HG02763 (cell line): Measurements from ENCODE around the gene RPS15.
"Not testable (repeated sequence)": the region's sequence is repeated elsewhere in the genome, so short reads cannot be mapped to it uniquely, and the experiment has no call there.

Experiments used
- ATAC-seq: cut with Tn5 transposase; IDR thresholded peaks from one replicate; pipeline ENCODE4 v1.9.1; 2021; ENCODE audit warnings: mild to moderate bottlenecking, moderate library complexity; ENCODE audit not compliant: unreplicated experiment

The RPS15 gene

GRCh38 chr19:1418951-1419738, 19.1 kb upstream of the RPS15 start:
- ATAC-seq, result no peak

DNA sequence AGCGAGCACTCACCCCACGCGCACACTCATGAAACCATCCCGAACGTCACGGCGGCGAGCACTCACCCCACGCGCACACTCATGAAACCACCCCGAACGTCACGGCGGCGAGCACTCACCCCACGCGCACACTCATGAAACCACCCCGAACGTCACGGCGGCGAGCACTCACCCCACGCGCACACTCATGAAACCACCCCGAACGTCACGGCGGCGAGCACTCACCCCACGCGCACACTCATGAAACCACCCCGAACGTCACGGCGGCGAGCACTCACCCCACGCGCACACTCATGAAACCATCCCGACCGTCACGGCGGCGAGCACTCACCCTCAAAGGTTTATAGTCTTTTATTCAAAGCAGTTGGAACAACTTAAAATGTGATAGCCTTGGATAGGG, 18.1 kb upstream of the RPS15 start:
- ATAC-seq, result not testable (repeated sequence)

DNA sequence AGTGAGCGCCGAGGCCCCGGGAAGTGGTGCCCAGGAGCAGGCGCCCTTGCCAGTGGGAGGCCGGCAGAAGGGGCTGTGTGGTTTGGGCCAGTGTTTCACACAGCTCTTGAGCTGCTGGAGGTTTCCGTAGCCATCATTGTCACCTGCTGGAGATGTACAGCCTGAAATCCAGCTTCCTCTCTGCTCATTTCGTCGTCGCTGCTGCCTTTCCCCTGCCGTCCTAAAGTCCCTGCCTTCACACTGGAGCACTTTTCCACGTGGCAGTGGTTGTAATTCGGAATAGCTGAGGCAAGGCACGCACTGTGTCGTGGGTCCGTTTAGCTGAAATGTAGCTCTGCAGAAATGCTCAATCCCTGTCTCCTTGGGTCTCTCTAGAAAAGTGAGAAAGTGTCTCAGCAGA, 17.6 kb upstream of the RPS15 start:
- ATAC-seq, result no peak

DNA sequence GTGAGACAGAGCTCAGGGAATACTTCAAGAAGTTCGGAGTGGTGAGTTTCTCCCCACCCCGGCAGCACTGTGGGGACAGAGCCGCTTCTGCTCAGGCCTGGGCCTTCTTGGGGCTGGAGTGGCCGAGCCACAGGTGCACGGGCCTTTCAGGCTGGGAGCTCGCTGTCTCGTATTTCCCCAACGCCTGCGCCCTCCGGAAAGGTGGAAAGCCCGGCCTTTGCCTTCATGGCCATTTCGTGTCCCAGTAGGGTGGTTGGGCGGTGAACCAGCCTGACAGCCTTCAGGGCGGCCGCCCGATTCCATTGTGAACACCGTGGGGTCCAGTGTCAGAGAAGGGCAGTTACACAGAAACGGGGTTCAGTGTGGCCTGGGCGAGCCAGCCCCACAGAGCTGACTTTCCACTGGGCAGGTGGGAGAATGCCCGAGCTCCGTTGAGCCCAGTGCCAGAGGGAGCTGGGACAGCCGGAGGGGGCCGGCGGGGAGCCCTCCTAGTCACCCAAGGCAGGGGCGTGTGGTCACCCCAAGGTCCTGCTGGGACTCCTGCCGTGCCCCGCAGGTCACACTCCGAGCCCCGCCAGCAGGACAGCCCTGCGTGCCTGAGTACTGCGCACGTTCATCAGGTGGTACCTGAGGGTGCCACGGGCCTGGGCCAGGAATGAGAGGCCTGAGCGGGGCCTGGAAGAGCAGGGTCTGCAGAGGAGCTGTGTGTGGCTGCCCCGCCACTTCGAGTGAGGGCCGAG, 16.8 kb upstream of the RPS15 start:
- ATAC-seq, result no peak

GRCh38 chr19:1421958-1422305, 16.3 kb upstream of the RPS15 start:
- no peak for ATAC-seq

- ATAC-seq, result no peak
These were observed 15.8 kb upstream of the RPS15 start for GRCh38 chr19:1422360-1422759.

- no peak for ATAC-seq
These were observed 15.3 kb upstream of the RPS15 start for GRCh38 chr19:1422943-1423342.

DNA sequence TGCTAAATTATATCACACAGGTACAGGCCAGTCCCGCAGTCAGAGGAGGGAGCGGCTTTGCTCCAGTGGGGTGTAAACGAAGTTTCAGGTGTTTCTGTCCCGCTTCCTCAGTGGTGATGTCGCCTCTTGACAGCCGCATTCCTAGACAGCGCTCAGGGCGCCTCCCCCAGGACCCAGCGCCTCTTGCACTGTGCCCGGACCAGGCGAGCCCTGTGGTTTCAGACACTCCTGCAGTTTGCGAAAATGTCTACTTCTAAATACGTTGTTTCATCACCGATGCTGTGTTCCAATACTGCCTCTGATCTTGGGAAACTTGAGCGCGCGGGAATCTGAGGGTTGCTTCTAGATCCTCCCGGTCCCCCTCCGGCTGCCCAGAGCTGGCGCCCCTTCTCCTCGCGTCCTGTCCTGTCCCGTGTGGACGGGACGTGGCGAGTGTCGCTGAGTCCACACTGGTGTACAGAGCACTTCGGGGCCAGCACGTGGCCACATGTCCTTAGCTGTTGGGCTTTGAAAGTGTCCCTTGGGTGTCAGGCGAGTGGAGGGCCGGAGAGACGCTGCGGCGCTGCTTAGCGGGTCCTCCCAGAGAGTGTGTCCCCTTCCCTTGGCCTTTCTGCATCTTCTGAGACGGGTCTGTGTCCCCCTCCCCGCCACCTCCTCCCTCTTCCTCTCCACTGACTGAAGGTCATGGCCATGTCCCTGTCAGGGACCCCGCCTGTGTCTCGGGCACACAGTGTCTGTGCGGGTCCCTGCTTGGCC, 14.6 kb upstream of the RPS15 start:
- ATAC-seq, result no peak

GRCh38 chr19:1424192-1424955, 13.8 kb upstream of the RPS15 start:
- ATAC-seq, result no peak

DNA sequence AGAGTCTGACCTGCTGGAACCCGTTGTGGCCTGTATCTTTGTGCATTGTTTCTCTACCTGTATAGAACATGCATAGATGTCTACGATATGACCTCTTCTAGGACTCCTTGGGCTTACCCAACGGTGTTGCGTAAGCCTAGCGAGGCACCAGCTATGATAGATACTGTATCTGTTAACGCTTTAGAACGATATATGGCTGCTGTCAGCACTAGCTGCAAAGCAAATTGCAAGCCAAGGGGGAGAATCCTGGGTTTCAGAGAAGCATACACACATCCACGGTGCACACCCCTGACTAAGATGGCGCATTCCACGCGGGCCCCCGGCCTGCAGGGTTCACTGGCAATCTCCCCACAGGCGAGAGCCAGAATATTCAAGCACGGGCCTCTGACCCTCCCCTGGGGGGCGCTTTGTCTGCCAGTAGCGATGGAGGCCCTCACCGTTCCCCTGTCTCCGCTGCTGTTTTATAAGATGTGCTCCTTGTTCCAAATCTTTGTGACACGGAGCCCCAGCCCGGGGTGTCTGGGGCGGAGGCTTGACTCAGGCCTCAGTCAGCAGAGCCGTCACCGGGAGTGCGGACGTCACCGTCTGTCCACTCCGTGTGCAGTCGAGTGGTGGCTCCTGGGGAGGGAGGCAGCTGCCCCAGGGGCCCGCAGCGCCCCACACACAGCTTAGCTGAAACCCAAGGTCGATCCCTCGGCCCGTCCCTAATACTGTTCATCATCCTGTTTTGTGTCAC, 12.9 kb upstream of the RPS15 start:
- no peak for ATAC-seq

GRCh38 chr19:1425902-1426301, 12.3 kb upstream of the RPS15 start:
- no peak for ATAC-seq

DNA sequence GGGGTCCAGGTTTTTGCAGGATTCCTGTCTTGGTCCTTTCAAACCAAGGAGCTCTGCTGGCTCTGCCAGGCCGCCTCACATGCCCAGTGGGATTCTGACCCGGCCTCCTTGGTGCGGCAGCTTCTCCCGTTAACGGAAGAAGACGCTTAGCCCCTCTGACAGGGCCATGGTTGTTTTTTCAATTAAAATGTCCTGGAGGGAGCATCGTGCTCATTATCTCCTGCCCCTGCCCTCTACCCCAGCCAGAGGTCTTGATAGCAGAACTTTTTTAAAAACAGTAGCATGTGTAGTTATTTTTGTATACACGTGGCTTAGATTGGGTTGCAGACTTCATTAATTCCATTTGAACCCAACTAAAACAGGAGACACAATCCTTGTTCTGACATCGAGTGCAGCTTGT, 11.5 kb upstream of the RPS15 start:
- no peak for ATAC-seq

DNA sequence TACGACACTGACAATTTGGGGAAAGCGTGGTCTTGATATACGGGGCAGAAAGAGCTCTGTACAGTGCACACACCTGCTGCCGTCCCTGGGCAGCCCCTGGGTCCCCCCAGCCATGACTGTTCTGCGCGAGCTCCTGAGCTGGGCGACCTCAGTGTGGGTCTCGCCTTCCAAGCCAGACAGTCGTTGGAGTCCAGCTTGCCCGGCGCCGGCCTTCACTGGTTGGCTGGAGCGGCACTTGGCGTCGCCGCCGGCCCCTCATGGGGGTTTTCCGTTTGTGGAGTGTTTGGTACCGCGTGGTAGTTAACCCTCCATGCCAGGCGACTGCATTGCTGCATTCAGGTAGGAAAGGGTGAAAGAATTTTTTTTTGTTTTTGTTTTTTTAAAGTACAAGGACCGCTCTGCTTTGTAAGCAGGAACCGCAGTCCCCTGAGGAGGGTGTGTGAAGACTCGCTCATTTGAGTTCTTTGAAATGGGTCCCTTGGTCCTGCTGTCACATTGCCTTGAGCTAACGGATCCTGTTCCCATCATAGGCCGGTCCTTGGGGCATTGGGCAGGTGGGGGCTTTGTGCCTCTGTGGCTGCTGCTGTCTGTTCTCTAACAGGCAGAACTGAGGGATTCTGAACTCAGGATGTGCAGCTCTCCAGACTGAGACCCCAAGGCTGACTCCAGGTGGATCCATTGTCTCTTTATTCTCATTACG, 10.8 kb upstream of the RPS15 start:
- no peak for ATAC-seq

GRCh38 chr19:1428738-1429391, 9.3 kb upstream of the RPS15 start:
- no peak for ATAC-seq

GRCh38 chr19:1429750-1430149, 8.4 kb upstream of the RPS15 start:
- no peak for ATAC-seq

DNA sequence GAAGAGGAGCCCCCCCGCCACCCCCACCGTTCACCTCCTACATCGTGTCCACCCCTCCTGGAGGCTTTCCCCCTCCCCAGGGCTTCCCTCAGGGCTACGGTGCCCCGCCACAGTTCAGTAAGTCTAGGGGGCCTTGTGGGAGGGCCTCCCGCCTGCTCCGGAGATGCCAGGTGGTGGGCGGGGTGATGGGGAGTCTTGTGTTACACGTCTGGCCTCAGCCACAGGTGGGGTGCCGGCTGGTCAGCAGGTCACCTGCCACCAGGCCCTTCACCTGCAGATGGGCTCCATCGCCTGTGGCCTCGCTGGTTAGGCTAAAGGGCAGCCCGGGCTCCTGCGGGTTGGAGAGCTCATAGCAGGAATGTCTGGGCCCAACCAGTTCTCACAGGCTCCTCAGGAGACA, 8.0 kb upstream of the RPS15 start:
- ATAC-seq, result no peak

DNA sequence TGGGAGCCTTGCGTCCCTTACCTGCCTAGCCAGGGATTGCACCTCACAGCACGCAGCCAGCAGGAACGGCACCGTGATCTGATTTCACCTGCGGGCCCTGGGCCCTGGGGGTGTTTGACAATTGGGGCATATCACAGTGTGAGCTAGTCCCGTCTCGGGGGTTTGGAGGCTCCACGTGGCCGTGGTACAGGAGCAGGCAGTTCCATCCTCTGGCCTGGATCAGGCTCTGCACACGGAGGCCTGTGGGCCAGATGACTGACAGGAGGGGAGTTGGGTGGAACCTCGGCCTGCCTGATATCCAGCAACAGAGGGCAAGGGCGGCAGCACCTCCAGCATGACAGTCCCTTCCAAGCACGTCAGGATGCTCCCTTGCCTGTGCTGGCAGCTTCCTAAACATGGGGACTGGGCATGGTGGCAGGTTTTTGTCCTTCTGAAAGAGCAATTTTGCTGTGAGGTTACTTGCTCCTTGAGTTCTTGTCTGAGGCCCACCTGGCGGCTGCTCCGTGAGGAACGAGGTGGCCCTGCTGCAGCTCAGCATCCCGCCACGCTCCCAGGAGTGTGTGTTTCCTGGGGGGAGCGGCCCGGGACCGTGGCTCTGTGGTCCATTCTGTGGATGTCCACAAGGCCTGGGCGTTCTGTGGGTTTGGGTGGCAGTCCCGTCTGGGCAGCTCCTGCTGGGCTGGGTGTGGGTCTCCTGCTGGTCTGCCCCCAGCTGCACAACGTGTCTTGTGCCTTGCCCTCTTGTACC, 6.3 kb upstream of the RPS15 start:
- no peak for ATAC-seq

DNA sequence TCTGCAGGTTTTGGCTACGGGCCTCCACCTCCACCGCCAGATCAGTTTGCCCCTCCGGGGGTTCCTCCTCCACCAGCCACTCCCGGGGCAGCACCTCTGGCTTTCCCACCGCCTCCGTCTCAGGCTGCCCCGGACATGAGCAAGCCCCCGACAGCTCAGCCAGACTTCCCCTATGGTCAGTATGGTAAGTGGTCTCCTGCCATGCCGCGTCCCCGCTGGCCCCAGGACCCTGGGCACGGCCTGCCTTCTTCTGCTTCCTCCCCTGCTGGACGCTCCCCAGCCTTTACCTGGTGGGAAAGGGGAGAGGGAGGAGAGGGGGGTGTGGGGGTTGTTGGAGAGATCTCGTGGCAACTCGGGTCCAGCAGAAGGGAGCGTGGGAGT, 5.7 kb upstream of the RPS15 start:
- ATAC-seq, result no peak
